Esophagus muscularis mucosa (tissue), 4 donors: Measurements from ENCODE around the gene LITAF. TPM values are rescaled to one million over a fixed set of nuclear protein-coding genes. Genes with fewer than 3 reads are reported as not detected.
"Not testable (repeated sequence)": the region's sequence is repeated elsewhere in the genome, so short reads cannot be mapped to it uniquely, and the experiment has no call there.

Experiments
- DNase-seq: peaks from one replicate; pipeline ENCODE4 v3.0.0-alpha.2; 2017; ENCODE audit errors: extremely low spot score
- H3K27ac ChIP-seq, 4 donors: fragments of 200-600 bp; sonication (generic); replicated peaks in 1 of 4; 1 replicate in 3 of 4; 2 replicates in 1 of 4; pipeline ENCODE4 v1.5.1; 2016 to 2019; ENCODE audit warnings: mild to moderate bottlenecking in 1 of 4
- H3K27me3 ChIP-seq, 4 donors: fragments of 200-600 bp; sonication (generic); one replicate each; pipeline versions ENCODE4 v1.5.1 to v1.6.0; 2016 to 2019
- H3K36me3 ChIP-seq, 4 donors: fragments of 200-600 bp; sonication (generic); one replicate each; pipeline ENCODE4 v1.5.1; 2016 to 2019
- H3K4me1 ChIP-seq, 4 donors: fragments of 200-600 bp; sonication (generic); one replicate each; pipeline ENCODE4 v1.5.1; 2016 to 2019
- H3K4me3 ChIP-seq, 4 donors: fragments of 200-600 bp; sonication (generic); 1 replicate in 2 of 4; 2 replicates in 2 of 4; pipeline ENCODE4 v1.5.1; 2016 to 2019; ENCODE audit warnings: mild to moderate bottlenecking in 4 of 4, moderate library complexity in 1 of 4
- H3K9me3 ChIP-seq, 4 donors: fragments of 200-600 bp; sonication (generic); 1 replicate in 3 of 4; 2 replicates in 1 of 4; pipeline ENCODE4 v1.5.1; 2016 to 2019
- EP300 ChIP-seq: sonication (generic); formaldehyde crosslinking; IDR thresholded peaks from one replicate; pipeline ENCODE4 v1.6.1; 2017; ENCODE audit warnings: antibody characterized with exemption
- POLR2A ChIP-seq: fragments of 450-650 bp; IDR thresholded peaks from one replicate; pipeline ENCODE4 v1.6.1; 2017; ENCODE audit warnings: antibody characterized with exemption, moderate library complexity, mild to moderate bottlenecking, low read depth
- POLR2AphosphoS5 ChIP-seq, 2 donors: sonication (generic); formaldehyde crosslinking; IDR thresholded peaks; one replicate each; pipeline ENCODE4 v1.6.1; 2017; ENCODE audit warnings: antibody characterized with exemption in 2 of 2
- WGBS: methylation state at CpG from one replicate; pipeline ENCODE4 v1.1.5; 2018; 5-methylcytosine and 5-hydroxymethylcytosine counted together
- intact Hi-C: fragments of 100-400 bp; cut with DNase I; formaldehyde crosslinking; loops from one replicate; pipeline ENCODE4 v1.15.1; 2023
- total RNA-seq, 4 donors: library from RNA; depleted of rRNA; stranded (reverse); fragments of >200 nt; gene quantifications; one replicate each; pipeline versions ENCODE4 v1.1.0 to v1.2.1, GENCODE V29; 2016
- TF ChIP-seq, protein P1 (sequence below), 3 experiments: fragments of 200-600 bp in 2 of 3; fragments of 450-650 bp in 1 of 3; sonication (generic) in 2 of 3; IDR thresholded peaks; one replicate each; pipeline ENCODE4 v1.5.1; 2017 to 2019; ENCODE audit warnings: antibody characterized with exemption in 3 of 3, mild to moderate bottlenecking in 2 of 3, moderate library complexity in 1 of 3

The LITAF gene
- total RNA-seq, 4 donors from 2014 or later: 28.7 to 88.3 (median 36.8) TPM

DNA sequence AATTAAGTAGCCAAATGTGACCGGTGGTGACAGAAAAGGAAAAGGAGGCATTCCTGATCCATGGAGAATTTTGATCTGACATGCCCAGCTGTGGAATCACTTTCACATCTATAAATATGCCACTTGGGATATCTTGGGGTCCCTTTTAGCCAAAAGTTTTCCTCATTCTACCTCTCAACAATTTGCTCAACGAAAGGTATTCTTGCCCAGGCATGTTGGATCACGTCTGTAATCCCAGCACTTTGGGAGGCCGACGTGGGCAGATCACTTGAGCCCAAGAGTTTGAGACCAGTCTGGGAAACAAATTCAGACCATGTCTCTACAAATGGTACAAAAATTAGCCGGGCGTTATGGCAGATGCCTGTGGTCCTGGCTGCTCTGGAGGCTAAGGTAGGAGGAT lies 24.3 kb downstream of the LITAF start:
- Histone ChIP-seq H3K27ac (peak overlapping the region in 1 of 4 donors; percentile 69), H3K9me3 (no peaks in the 10 kb centered on the region), H3K4me1 (peaks cover under 1 to 39% (median 30%) of the 10 kb centered on the region in 4 donors), H3K27me3 (no peaks in the 10 kb centered on the region), H3K36me3 (no peaks in the 10 kb centered on the region), H3K4me3 (no peak overlapping the region)
- 86% methylated on average over 7 of the region's 7 CpGs for WGBS
- no peak for DNase-seq
- intact Hi-C loops: no loop called here
- TF ChIP-seq, protein P1, sequence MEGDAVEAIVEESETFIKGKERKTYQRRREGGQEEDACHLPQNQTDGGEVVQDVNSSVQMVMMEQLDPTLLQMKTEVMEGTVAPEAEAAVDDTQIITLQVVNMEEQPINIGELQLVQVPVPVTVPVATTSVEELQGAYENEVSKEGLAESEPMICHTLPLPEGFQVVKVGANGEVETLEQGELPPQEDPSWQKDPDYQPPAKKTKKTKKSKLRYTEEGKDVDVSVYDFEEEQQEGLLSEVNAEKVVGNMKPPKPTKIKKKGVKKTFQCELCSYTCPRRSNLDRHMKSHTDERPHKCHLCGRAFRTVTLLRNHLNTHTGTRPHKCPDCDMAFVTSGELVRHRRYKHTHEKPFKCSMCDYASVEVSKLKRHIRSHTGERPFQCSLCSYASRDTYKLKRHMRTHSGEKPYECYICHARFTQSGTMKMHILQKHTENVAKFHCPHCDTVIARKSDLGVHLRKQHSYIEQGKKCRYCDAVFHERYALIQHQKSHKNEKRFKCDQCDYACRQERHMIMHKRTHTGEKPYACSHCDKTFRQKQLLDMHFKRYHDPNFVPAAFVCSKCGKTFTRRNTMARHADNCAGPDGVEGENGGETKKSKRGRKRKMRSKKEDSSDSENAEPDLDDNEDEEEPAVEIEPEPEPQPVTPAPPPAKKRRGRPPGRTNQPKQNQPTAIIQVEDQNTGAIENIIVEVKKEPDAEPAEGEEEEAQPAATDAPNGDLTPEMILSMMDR (IDR thresholded peaks at IDR 0.05): no peak
- TF ChIP-seq EP300: no peak
- no peak for TF ChIP-seq POLR2A
- TF ChIP-seq POLR2AphosphoS5 (IDR thresholded peaks at IDR 0.05): no peak

DNA sequence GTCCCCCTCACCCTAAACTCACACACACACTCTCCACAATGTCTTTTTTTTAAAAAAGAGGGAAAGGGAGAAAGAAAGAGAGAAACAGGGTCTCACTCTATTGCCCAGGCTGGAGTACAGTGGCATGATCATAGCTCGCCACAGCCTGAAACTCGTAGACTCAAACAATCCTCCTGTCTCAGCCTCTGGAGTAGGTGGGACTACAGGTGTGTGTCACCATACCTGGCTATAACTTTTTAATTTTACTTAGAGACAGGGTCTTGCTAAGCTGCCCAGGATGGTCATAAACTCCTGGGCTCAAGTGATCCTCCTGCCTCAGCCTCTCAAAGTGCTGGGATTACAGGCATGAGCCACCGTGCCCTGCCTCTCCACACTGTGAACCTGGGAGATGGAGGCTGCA lies 24.9 kb downstream of the LITAF start:
- Histone ChIP-seq H3K27me3 (no peaks in the 10 kb centered on the region), H3K36me3 (no peaks in the 10 kb centered on the region), H3K4me1 (peaks cover 2 to 40% (median 31%) of the 10 kb centered on the region in 4 donors), H3K9me3 (no peaks in the 10 kb centered on the region), H3K27ac (peak overlapping the region; percentile 59 to 72 (median 68)), H3K4me3 (no peak overlapping the region)
- DNase-seq: no peak
- TF ChIP-seq POLR2AphosphoS5 (IDR thresholded peaks at IDR 0.05) (no peak), EP300 (no peak), POLR2A (no peak)
- TF ChIP-seq, protein P1 (IDR thresholded peaks at IDR 0.05): no peak
- intact Hi-C loops: no loop called here
- 100% methylated on average over 3 of the region's 3 CpGs for WGBS

DNA sequence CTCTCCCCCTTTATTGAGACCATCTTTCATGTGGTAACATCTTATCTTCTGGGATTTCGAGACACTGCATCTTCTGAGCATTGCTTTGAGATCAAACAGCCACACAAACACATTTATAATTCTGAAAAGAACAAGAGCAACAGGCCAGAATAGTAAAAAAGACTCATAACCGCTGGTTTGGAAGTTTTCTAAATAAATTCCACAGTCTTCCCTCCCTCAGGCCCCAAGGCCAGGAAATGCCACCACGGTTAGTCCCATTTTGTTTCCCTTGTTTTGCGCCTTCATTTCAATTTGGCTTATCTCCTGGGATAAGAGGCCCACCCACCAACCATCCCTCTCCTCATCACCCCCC lies 25.3 kb downstream of the LITAF start:
- 75% methylated on average over 4 of the region's 4 CpGs for WGBS
- no peak for DNase-seq
- peak overlapping the region; percentile 59 to 72 (median 68) for H3K27ac ChIP-seq

DNA sequence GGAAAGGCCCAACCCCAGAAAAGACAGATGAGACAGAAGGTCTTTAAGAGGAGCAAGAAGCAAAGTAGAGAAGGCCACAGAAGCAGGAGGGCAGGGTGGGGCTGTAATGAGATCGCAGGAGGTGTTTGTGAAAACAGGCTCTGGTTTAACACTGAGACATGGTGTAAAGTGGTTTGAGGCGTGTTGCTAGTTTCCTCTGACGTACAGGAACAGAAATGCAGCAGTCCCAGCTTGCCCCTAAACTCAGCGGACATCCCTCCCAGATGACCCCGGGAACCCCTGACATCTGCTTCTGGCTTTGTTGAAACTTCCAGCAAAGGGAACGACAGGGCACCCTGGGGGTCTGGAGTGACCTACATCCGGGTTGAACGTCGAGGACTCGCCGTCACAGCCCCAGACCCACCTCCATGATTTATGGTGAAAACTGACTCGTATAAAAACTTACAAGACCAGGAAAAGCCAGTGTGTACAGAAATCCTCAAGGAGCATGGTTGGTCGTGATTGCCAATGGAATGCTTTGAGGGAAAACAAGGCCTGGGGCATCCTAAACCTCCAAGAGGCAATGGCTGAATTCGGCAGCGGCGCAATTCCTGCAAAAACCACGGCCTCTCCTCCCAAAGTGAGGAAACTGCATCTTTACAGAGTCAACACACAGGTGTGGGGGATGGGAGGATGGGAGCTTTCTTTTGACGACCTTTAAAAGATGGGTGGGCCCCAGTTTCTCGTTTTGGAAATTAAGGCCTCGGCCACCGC lies 25.8 kb downstream of the LITAF start:
- DNase-seq: no peak
- WGBS: 63% methylated on average over 19 of the region's 21 CpGs

More for the DNA sequence above, 25.3 kb downstream of the LITAF start:
- no peak overlapping the region for H3K4me3 ChIP-seq
- no peak for TF ChIP-seq POLR2AphosphoS5 (IDR thresholded peaks at IDR 0.05)
- TF ChIP-seq, protein P1 (IDR thresholded peaks at IDR 0.05): no peak
- no peak for TF ChIP-seq POLR2A
- TF ChIP-seq EP300: no peak
- peaks cover 1 to 3% (median 2%) of the 10 kb centered on the region in 4 donors for H3K36me3 ChIP-seq
- peaks cover 0 to 2% (median under 1%) of the 10 kb centered on the region in 4 donors for H3K9me3 ChIP-seq
- intact Hi-C loops: no loop called here
- no peaks in the 10 kb centered on the region for H3K27me3 ChIP-seq
- H3K4me1 ChIP-seq: peaks cover 2 to 40% (median 31%) of the 10 kb centered on the region in 4 donors

DNA sequence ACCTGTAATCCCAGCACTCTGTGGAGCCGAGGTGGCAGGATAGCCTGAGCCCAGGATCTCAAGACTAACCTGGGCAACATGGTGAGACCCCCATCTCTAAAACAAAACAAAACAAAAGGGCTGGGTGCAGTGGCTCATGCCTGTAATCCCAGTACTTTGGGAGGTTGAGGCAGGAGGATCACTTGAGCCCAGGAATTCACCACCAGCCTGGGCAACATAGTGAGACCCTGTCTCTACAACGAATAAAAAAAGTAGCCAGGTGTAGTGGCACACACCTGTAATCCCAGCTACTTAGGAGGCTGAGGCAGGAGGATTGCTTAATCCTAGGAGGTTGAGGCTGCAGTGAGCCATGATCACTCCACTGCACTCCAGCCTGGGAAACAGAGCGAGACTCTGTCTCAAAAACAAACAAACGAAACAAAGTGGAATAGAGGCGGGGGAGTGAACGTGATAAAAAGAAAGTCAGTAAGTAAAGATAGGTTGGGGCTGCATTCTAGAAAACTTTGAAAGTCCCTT lies 28.4 kb downstream of the LITAF start:
- intact Hi-C loops, H3K27me3 ChIP-seq, H3K4me3 ChIP-seq, DNase-seq, H3K9me3 ChIP-seq: not testable (repeated sequence)
- Histone ChIP-seq H3K27ac (peak overlapping the region; percentile 30 to 55 (median 47)), H3K4me1 (peaks cover 2 to 44% (median 31%) of the 10 kb centered on the region in 4 donors), H3K36me3 (peaks cover 23 to 30% (median 25%) of the 10 kb centered on the region in 4 donors)
- 95% methylated on average over 6 of the region's 6 CpGs for WGBS

More for the DNA sequence above, 25.8 kb downstream of the LITAF start:
- peak in 1 of 2 donors; percentile 33 for TF ChIP-seq POLR2AphosphoS5 (IDR thresholded peaks at IDR 0.05)
- TF ChIP-seq EP300: no peak
- TF ChIP-seq, protein P1 (IDR thresholded peaks at IDR 0.05): no peak
- intact Hi-C loops: no loop called here
- H3K27me3 ChIP-seq: no peaks in the 10 kb centered on the region
- peaks cover 0 to 8% (median 3%) of the 10 kb centered on the region in 4 donors for H3K9me3 ChIP-seq
- peaks cover 7 to 8% (median 8%) of the 10 kb centered on the region in 4 donors for H3K36me3 ChIP-seq
- H3K27ac ChIP-seq: peak overlapping the region; percentile 59 to 72 (median 68)
- H3K4me1 ChIP-seq: peaks cover 2 to 40% (median 31%) of the 10 kb centered on the region in 4 donors
- H3K4me3 ChIP-seq: no peak overlapping the region
